GM12874 (cell line): ENCODE data around the gene RSPH6A.

Experiments used
- TF ChIP-seq, protein P1 (sequence below): IDR thresholded peaks from 2 replicates; pipeline ENCODE4 v1.5.1; 2011; ENCODE audit warnings: low read depth, mild to moderate bottlenecking, control low read depth, low read length, moderate library complexity; ENCODE audit not compliant: insufficient read depth

The RSPH6A gene

DNA sequence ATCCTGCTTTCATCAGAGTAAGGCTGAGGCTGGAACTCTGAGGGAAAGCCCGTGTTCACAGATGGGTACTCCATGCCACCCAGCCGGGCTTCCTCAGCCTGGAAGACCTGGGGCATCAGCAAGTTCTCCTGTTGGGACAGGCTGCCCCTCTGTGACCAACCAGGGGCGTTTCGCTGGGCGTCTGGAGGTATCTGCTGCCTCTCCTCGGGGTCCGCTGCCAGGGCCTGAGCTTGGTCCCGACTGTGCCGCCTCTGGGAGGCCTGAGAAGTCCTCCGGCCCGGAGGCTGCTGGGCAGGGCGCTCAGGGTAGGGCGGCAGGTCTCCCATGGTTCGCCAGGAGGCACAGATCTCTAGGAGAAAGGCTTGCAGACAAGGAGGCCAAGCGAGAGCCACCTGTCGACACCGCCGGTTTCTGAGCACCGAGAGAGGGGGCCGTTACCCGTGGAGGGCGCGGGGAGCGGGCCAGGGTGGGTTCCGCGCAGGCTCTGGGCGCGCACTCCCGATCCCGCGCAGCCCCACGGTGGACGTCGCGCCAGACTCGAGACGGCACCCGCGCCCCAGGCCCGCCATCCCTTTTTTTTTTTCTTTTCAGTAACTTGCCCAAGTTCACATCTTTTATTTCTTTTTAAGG lies at the start of gene RSPH6A:
Gene RSPH6A (minus strand): TSS at position 458 of the 630 bp plus-strand sequence. CDS start 132 bp downstream, at position 326.
- TF ChIP-seq, protein P1, sequence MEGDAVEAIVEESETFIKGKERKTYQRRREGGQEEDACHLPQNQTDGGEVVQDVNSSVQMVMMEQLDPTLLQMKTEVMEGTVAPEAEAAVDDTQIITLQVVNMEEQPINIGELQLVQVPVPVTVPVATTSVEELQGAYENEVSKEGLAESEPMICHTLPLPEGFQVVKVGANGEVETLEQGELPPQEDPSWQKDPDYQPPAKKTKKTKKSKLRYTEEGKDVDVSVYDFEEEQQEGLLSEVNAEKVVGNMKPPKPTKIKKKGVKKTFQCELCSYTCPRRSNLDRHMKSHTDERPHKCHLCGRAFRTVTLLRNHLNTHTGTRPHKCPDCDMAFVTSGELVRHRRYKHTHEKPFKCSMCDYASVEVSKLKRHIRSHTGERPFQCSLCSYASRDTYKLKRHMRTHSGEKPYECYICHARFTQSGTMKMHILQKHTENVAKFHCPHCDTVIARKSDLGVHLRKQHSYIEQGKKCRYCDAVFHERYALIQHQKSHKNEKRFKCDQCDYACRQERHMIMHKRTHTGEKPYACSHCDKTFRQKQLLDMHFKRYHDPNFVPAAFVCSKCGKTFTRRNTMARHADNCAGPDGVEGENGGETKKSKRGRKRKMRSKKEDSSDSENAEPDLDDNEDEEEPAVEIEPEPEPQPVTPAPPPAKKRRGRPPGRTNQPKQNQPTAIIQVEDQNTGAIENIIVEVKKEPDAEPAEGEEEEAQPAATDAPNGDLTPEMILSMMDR = no peak

DNA sequence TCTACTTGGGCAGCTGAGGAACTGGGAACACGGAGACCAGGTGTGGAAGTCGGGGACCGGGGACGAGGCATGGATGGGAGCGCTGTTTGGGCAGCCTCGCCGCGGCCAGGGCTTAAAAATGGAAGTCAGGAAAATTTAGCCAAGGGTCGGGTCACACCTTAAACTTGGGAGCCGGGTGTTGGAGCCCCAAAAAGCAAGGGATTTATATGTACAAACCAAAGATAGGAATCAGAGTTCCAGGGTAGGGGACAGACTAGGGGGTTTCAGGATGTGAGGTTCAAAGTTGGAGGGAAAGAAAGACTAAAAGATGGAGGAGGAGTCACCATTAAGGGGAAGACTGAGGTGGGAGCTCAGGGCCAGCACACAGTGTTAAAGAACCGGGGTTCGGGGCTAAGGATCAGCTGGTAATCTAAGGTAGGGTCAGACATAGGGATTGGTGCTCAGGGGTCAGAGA lies 49.5 kb upstream of the RSPH6A start:
- TF ChIP-seq, protein P1 = no peak

DNA sequence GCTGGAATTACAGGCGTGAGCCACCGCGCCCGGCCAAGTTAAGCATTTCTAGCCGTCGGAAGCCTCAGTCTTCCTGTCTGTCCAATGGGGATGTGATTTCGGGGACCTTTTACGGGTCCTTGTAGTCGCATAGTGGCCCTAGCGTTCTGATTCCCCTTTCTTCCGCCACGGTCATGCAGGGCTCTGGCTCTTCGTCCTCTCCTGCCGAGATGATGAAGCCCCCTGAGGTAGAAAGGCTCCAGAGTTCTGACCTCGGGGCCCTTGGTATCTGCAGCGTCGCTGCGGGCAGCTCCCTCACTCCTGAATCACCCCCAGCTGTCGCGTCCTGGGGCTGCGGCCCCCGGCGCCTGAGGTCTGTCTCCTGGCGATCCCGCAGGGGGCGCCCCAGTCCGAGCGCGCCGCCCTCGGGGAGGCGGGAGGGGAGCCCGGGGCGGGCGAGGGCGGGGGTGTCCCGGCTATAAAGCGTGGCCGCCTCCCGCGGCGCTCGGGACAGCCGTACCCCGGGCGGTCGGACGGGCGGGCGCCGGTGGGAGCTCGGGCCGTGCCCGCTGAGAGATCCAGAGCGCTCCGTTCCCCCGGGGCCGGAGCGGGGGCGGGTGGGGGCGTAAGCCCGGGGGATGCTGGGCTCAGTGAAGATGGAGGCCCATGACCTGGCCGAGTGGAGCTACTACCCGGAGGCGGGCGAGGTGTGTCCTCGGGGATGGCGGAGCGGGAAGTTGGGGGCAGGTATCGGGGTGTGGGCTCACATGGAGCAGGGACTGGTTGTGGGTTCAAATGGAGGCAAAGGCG lies 48.9 kb upstream of the RSPH6A start, which contains the start of gene FOXA3:
Gene FOXA3 (plus strand): TSS at position 487 of the 789 bp plus-strand sequence. CDS start 131 bp downstream, at position 618.
- TF ChIP-seq, protein P1 = peak; percentile 83

DNA sequence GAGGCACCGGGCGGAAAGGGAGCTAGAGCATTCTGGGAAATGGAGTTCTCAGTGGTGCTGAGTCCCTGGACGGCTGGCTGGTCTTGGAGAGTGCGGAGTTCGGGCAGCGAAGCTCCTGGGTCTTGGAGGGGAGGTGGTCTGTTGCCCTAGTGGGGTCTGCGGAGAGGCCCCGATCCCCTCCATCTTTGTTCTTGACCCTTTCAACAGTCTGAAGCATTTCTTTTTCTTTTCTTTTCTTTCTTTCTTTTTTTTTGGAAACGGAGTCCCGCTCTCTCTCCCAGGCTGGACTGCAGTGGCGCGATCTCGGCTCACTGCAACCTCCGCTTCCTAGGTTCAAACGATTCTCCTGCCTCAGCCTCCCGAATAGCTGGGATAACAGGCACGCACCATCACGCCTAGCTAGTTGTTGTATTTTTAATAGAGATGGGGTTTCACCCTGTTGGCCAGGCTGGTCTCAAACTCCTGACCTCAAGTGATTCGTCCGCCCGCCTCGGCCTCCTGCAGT lies 48.3 kb upstream of the RSPH6A start:
- TF ChIP-seq, protein P1 = no peak

DNA sequence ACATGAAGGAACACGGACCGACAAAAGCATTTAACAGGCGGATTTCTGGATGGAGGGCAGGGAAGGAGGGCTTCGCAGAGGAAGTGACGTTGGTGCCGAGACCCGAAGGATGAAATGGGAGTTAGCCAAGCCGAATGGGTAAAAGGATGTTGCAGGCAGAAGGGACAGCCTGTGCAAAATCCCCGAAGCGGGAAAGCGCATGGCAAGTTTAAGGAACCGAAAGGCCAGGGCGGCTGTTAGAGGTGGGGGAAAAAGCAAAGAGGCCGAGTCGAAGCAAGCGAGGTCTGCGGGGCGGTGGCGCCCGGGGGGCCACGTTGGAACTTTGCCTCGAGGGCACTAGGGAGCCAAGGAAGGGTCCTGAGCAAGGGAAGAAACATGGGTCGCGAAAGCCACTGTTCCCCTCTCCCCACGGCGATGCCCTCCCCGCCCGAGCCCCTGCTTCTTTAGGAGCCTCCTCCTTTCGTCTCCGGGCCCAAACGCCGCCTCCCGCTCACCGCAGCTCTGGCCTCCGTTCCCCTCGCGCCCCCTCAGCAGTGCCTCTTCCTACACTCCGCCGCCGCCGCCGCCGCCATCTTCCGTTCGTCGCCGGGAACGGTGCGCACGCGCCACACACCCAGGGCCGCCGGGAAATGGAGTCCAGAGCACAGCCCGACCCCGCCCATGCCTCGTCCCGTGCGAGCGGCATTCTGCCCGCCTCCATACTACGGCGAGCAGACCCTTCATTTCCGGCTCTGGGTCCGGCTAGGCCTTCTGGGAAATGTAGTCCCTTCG lies 47.6 kb upstream of the RSPH6A start, which contains the start of gene SYMPK:
Gene SYMPK (minus strand): TSS at position 584 of the 771 bp plus-strand sequence. CDS start 8,652 bp downstream, outside the sequence.
- TF ChIP-seq, protein P1 = no peak

DNA sequence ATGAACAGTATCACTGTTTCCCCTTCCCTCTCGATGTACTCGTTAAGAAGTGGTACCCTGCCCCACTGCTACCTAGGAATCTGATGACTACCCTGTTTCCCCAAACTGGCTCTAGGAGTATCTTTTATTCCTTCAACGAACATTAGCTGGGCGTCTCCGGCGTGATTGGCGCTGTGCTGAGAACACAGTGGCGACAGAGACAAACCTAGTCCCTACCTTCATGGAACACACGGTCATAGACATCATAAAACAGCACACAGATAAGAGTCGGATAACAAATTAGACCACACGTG lies 47.1 kb upstream of the RSPH6A start:
- TF ChIP-seq, protein P1 = no peak
